NK-92 (cell line): ENCODE results near the gene HES4.

Experiments
- DNase-seq: peaks from one replicate; lab custom pipeline; 2025; ENCODE audit not compliant: unreplicated experiment; lab: John Stamatoyannopoulos, UW

The HES4 gene

GRCh38 chr1:953524-954320 lies 46.2 kb downstream of the HES4 start:
- no peak for DNase-seq

DNA sequence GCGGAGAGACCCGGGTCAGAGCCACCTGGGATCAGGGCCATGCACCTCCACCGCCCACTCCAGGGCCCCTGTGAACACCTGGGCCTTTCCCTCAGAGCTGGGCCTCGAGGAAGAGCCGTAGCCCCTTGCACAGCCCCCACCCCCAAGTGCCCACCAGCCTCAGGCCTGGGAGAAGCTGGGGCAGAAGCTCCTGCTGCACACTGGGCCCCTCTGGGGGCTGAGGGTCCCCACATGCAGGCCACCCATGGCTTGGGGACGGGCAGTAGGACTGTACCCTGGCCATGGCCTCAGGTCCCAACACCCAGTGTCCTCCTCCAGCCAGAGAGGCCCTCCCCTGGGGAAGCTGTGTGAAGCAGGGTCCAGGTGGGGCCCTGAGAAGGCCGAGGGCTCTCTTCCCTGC lies 47.3 kb downstream of the HES4 start:
- no peak for DNase-seq

GRCh38 chr1:952201-952600 lies 47.7 kb downstream of the HES4 start:
- no peak for DNase-seq

- no peak for DNase-seq
Observed at GRCh38 chr1:951364-951763, 48.5 kb downstream of the HES4 start.

GRCh38 chr1:950881-951280 lies 49.0 kb downstream of the HES4 start:
- DNase-seq: no peak

GRCh38 chr1:950268-950667 lies 49.6 kb downstream of the HES4 start:
- DNase-seq: no peak
